Sigmoid colon (tissue), 7 donors: ENCODE measurements around the gene KIF5A. TPM values are rescaled to one million over a fixed set of nuclear protein-coding genes. Genes with fewer than 3 reads are reported as not detected.
A peak's percentile ranks its signal among the peaks of the same experiment; 100 is the strongest.
"Not testable (repeated sequence)": the region's sequence is repeated elsewhere in the genome, so short reads cannot be mapped to it uniquely, and the experiment has no call there.

ENCODE experiments used
- DNase-seq: peaks from one replicate; pipeline ENCODE4 v3.0.0-alpha.2; 2019
- H3K27ac ChIP-seq, 4 donors: fragments of 200-600 bp; sonication (generic); one replicate each; pipeline ENCODE4 v1.5.1; 2016 to 2019; ENCODE audit warnings: mild to moderate bottlenecking in 1 of 4
- H3K27me3 ChIP-seq, 3 donors: fragments of 200-600 bp; sonication (generic); one replicate each; pipeline ENCODE4 v1.5.1; 2019; ENCODE audit warnings: mild to moderate bottlenecking in 1 of 3
- H3K36me3 ChIP-seq, 4 donors: fragments of 200-600 bp; sonication (generic); one replicate each; pipeline ENCODE4 v1.5.1; 2016 to 2019
- H3K4me1 ChIP-seq, 4 donors: fragments of 200-600 bp; sonication (generic); one replicate each; pipeline ENCODE4 v1.5.1; 2017 to 2019
- H3K4me3 ChIP-seq, 4 donors: fragments of 200-600 bp; sonication (generic); one replicate each; pipeline ENCODE4 v1.5.1; 2017 to 2019; ENCODE audit warnings: mild to moderate bottlenecking in 2 of 4, moderate library complexity in 1 of 4
- H3K9me3 ChIP-seq, 4 donors: fragments of 200-600 bp in 3 of 4; sonication (generic) in 3 of 4; one replicate each; pipeline versions ENCODE4 v1.5.1 to v1.6.1; 2013 to 2019
- EP300 ChIP-seq, 4 donors: sonication (generic); formaldehyde crosslinking; IDR thresholded peaks; one replicate each; pipeline ENCODE4 v1.6.1; 2017; ENCODE audit warnings: antibody characterized with exemption in 4 of 4
- POLR2A ChIP-seq, 2 donors: fragments of 450-650 bp; IDR thresholded peaks; one replicate each; pipeline ENCODE4 v1.6.1; 2016; ENCODE audit warnings: antibody characterized with exemption in 2 of 2, mild to moderate bottlenecking in 2 of 2, moderate library complexity in 2 of 2
- POLR2AphosphoS5 ChIP-seq, 4 donors: sonication (generic); formaldehyde crosslinking; IDR thresholded peaks; one replicate each; pipeline ENCODE4 v1.6.1; 2017; ENCODE audit warnings: antibody characterized with exemption in 4 of 4
- WGBS, 2 donors: extraction: QIAGEN DNeasy Blood & Tissue Kit; methylation state at CpG; one replicate each; pipeline ENCODE4 v1.1.7; 2013; 5-methylcytosine and 5-hydroxymethylcytosine counted together
- intact Hi-C: fragments of 100-400 bp; cut with DNase I; formaldehyde crosslinking; loops from one replicate; pipeline ENCODE4 v1.15.1; 2023
- polyA plus RNA-seq, 3 donors: library from polyadenylated mRNA; stranded (reverse); fragments of 200-250 nt; gene quantifications; one replicate each; pipeline ENCODE4 v1.2.3, GENCODE V29; 2013
- total RNA-seq, 4 donors: library from RNA; depleted of rRNA; stranded (reverse); fragments of >200 nt; gene quantifications; one replicate each; pipeline ENCODE4 v1.1.0, GENCODE V29; 2016
- TF ChIP-seq, protein P1 (sequence below), 4 experiments: fragments of 450-650 bp in 3 of 4; fragments of 200-600 bp in 1 of 4; IDR thresholded peaks; one replicate each; pipeline ENCODE4 v1.5.1; 2016 to 2019; ENCODE audit warnings: antibody characterized with exemption in 4 of 4, mild to moderate bottlenecking in 3 of 4, moderate library complexity in 2 of 4
- donor health status: healthy with polysubstance abuse.
- donor health status: Bipolar disorder and iron deficiency.
- donor health status: healthy.

The KIF5A gene
- total and polyA plus RNA-seq, 7 donors: under 0.01 to 8.9 (median 3.6) TPM

GRCh38 chr12:57514720-57515407, 35.0 kb upstream of the KIF5A start:
- H3K27ac ChIP-seq: no peak overlapping the region
- peaks cover 0 to 30% (median 28%) of the 10 kb centered on the region in 4 donors for H3K4me1 ChIP-seq
- 90 to 93% methylated on average over 9 of the region's 9 CpGs for WGBS, 2 donors
- H3K9me3 ChIP-seq: no peaks in the 10 kb centered on the region
- no peak for TF ChIP-seq POLR2A (IDR thresholded peaks at IDR 0.05)
- TF ChIP-seq EP300 (IDR thresholded peaks at IDR 0.05): no peak
- peaks cover 47 to 77% (median 55%) of the 10 kb centered on the region in 4 donors for H3K36me3 ChIP-seq
- DNase-seq: no peak
- no peaks in the 10 kb centered on the region for H3K27me3 ChIP-seq
- intact Hi-C loops: no loop called here
- H3K4me3 ChIP-seq: no peak overlapping the region

GRCh38 chr12:57515408-57515933, 34.4 kb upstream of the KIF5A start:
- no peaks in the 10 kb centered on the region for H3K27me3 ChIP-seq
- TF ChIP-seq, protein P1, sequence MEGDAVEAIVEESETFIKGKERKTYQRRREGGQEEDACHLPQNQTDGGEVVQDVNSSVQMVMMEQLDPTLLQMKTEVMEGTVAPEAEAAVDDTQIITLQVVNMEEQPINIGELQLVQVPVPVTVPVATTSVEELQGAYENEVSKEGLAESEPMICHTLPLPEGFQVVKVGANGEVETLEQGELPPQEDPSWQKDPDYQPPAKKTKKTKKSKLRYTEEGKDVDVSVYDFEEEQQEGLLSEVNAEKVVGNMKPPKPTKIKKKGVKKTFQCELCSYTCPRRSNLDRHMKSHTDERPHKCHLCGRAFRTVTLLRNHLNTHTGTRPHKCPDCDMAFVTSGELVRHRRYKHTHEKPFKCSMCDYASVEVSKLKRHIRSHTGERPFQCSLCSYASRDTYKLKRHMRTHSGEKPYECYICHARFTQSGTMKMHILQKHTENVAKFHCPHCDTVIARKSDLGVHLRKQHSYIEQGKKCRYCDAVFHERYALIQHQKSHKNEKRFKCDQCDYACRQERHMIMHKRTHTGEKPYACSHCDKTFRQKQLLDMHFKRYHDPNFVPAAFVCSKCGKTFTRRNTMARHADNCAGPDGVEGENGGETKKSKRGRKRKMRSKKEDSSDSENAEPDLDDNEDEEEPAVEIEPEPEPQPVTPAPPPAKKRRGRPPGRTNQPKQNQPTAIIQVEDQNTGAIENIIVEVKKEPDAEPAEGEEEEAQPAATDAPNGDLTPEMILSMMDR (IDR thresholded peaks at IDR 0.05): no peak
- TF ChIP-seq POLR2A (IDR thresholded peaks at IDR 0.05) (no peak), EP300 (IDR thresholded peaks at IDR 0.05) (no peak), POLR2AphosphoS5 (IDR thresholded peaks at IDR 0.05) (no peak)
- no peak overlapping the region for H3K27ac ChIP-seq
- H3K4me1 ChIP-seq: peaks cover 0 to 30% (median 28%) of the 10 kb centered on the region in 4 donors
- no peaks in the 10 kb centered on the region for H3K9me3 ChIP-seq
- 77 to 84% methylated on average over 3 of the region's 3 CpGs for WGBS, 2 donors
- H3K36me3 ChIP-seq: peaks cover 47 to 71% (median 53%) of the 10 kb centered on the region in 4 donors
- intact Hi-C loops: no loop called here
- no peak overlapping the region for H3K4me3 ChIP-seq
- DNase-seq: no peak

- DNase-seq: no peak
- Histone ChIP-seq H3K4me1 (peaks cover 0 to 33% (median 31%) of the 10 kb centered on the region in 4 donors), H3K9me3 (no peaks in the 10 kb centered on the region), H3K27ac (peak overlapping the region in 2 of 4 donors; percentile 95 to 100), H3K27me3 (no peaks in the 10 kb centered on the region), H3K4me3 (no peak overlapping the region), H3K36me3 (peaks cover 47 to 65% (median 53%) of the 10 kb centered on the region in 4 donors)
- intact Hi-C loops: no loop called here
- TF ChIP-seq EP300 (IDR thresholded peaks at IDR 0.05): no peak
- no peak for TF ChIP-seq POLR2A (IDR thresholded peaks at IDR 0.05)
- TF ChIP-seq POLR2AphosphoS5 (IDR thresholded peaks at IDR 0.05): no peak
- TF ChIP-seq, protein P1 (IDR thresholded peaks at IDR 0.05): no peak
- 87 to 88% methylated on average over 11 of the region's 11 CpGs for WGBS, 2 donors
Measured at GRCh38 chr12:57515934-57516541, 33.8 kb upstream of the KIF5A start.

- peak overlapping the region; percentile 95 to 100 (median 98) for H3K27ac ChIP-seq
- TF ChIP-seq POLR2A (IDR thresholded peaks at IDR 0.05) (no peak), EP300 (IDR thresholded peaks at IDR 0.05) (no peak), POLR2AphosphoS5 (IDR thresholded peaks at IDR 0.05) (no peak)
- TF ChIP-seq, protein P1 (IDR thresholded peaks at IDR 0.05): no peak
- no peaks in the 10 kb centered on the region for H3K9me3 ChIP-seq
- DNase-seq: no peak
- H3K27me3 ChIP-seq: no peaks in the 10 kb centered on the region
- WGBS, 2 donors: 90 to 94% methylated on average over 11 of the region's 11 CpGs
- intact Hi-C loops: no loop called here
- peaks cover 41 to 59% (median 48%) of the 10 kb centered on the region in 4 donors for H3K36me3 ChIP-seq
- H3K4me1 ChIP-seq: peaks cover 0 to 39% (median 38%) of the 10 kb centered on the region in 4 donors
- H3K4me3 ChIP-seq: no peak overlapping the region
Measured at GRCh38 chr12:57516617-57517153, 33.2 kb upstream of the KIF5A start.

- Histone ChIP-seq H3K4me3 (no peak overlapping the region), H3K27me3 (no peaks in the 10 kb centered on the region), H3K9me3 (no peaks in the 10 kb centered on the region), H3K27ac (peak overlapping the region; percentile 95 to 100 (median 98)), H3K4me1 (peaks cover 0 to 44% (median 43%) of the 10 kb centered on the region in 4 donors), H3K36me3 (peaks cover 36 to 54% (median 43%) of the 10 kb centered on the region in 4 donors)
- intact Hi-C loops: no loop called here
- no peak for TF ChIP-seq EP300 (IDR thresholded peaks at IDR 0.05)
- TF ChIP-seq POLR2AphosphoS5 (IDR thresholded peaks at IDR 0.05): peak in 2 of 4 donors; percentile 17 to 39
- no peak for TF ChIP-seq POLR2A (IDR thresholded peaks at IDR 0.05)
- DNase-seq: no peak
- WGBS, 2 donors: 47 to 79% methylated on average over 1 of the region's 1 CpG
Measured at GRCh38 chr12:57517187-57517586, 32.7 kb upstream of the KIF5A start.

GRCh38 chr12:57517718-57518117, 32.1 kb upstream of the KIF5A start:
- peak overlapping the region in 2 of 4 donors; percentile 85 to 93 for H3K4me3 ChIP-seq

More at GRCh38 chr12:57517718-57518117, 32.1 kb upstream of the KIF5A start:
- H3K27ac ChIP-seq: peak overlapping the region; percentile 95 to 100 (median 98)
- H3K9me3 ChIP-seq, DNase-seq, H3K27me3 ChIP-seq, intact Hi-C loops: not testable (repeated sequence)
- WGBS, 2 donors: 90 to 93% methylated on average over 10 of the region's 10 CpGs
- H3K36me3 ChIP-seq: peaks cover 31 to 49% (median 39%) of the 10 kb centered on the region in 4 donors
- H3K4me1 ChIP-seq: peaks cover 0 to 46% (median 44%) of the 10 kb centered on the region in 4 donors
